ENCODE results near the gene B3GALT5.

B3GALT5 gene

GRCh38 chr21:39612233-39613040 lies at the start of gene B3GALT5:
Gene B3GALT5 (plus strand): TSS chr21:39612940. CDS start chr21:39660560, 47,620 bp downstream.
- TF ChIP-seq ZFX (IDR thresholded peaks at IDR 0.05; ENCODE audit: borderline replicate concordance) (no peak), CTCF (IDR thresholded peaks at IDR 0.05) (no peak)
- no peak within 1 kb of the TSS for H3K27ac ChIP-seq

GRCh38 chr21:39564200-39564599 lies 48.5 kb upstream of the B3GALT5 start:
- H3K27ac ChIP-seq: no peak overlapping the region
- no peak for TF ChIP-seq CTCF (IDR thresholded peaks at IDR 0.05)
- no peak for TF ChIP-seq ZFX (IDR thresholded peaks at IDR 0.05; ENCODE audit: borderline replicate concordance)

- TF ChIP-seq CTCF (IDR thresholded peaks at IDR 0.05): no peak
- no peak overlapping the region for H3K27ac ChIP-seq
These were observed 45.4 kb upstream of the B3GALT5 start for GRCh38 chr21:39567180-39567972.

- no peak overlapping the region for H3K27ac ChIP-seq
- no peak for TF ChIP-seq ZFX (IDR thresholded peaks at IDR 0.05; ENCODE audit: borderline replicate concordance)
- TF ChIP-seq CTCF (IDR thresholded peaks at IDR 0.05): no peak
These were observed 44.4 kb upstream of the B3GALT5 start for GRCh38 chr21:39568361-39568760.

GRCh38 chr21:39575775-39576174 lies 37.0 kb upstream of the B3GALT5 start:
- TF ChIP-seq ZFX (IDR thresholded peaks at IDR 0.05; ENCODE audit: borderline replicate concordance): no peak
- TF ChIP-seq CTCF (IDR thresholded peaks at IDR 0.05): no peak
- H3K27ac ChIP-seq: no peak overlapping the region

GRCh38 chr21:39576518-39577128 lies 36.1 kb upstream of the B3GALT5 start:
- TF ChIP-seq ZFX (IDR thresholded peaks at IDR 0.05; ENCODE audit: borderline replicate concordance): no peak
- TF ChIP-seq CTCF (IDR thresholded peaks at IDR 0.05): no peak
- no peak overlapping the region for H3K27ac ChIP-seq
